OCI-LY3 (cell line): Measurements from ENCODE around the gene ISX.

ENCODE experiments used
- CTCF ChIP-seq: fragments of 200-600, 300-600 bp; sonication (generic); IDR thresholded peaks from 2 replicates; pipeline ENCODE4 v1.5.1; 2014; ENCODE audit warnings: antibody characterized with exemption, low read length, low read depth
- EZH2phosphoT487 ChIP-seq: fragments of 200-600 bp; shearing (Covaris generic); IDR thresholded peaks from 2 replicates; pipeline ENCODE4 v1.6.1; 2018; ENCODE audit warnings: antibody characterized with exemption, mixed run types, low read depth

- TF ChIP-seq CTCF (no peak), EZH2phosphoT487 (no peak)
Observed at GRCh38 chr22:35128637-35129036, 62.7 kb downstream of the ISX start.
